Measurements from ENCODE around the gene TCF4.

DNA sequence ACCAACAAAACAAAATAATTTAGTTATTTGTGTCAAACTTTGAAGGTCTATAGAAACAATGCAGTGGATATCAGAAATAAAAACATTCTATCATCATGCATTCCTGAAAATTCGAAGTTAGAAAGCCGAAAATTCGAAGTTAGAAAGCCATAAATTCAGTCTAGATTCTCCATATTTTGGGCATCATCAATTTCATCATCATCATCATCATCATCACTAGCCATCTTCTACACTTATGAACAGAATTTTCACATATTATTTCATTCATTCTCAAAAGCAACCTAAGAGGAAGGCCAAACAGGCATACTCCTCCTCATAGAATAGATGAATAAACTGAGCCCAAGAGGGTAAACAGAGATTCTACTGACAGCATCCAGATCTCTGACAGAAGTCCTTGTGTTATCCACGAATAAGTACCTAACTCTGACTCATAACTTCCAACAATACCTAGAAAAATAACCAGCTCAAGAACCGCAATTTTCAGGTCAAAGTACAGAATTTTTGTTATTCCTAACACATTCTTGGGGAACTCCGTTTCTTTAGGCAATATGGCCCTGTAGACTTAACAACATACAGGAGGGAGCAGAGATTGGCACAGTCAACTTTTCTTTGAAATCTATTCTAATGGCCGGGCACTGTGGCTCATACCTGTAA, 84.7 kb downstream of the TCF4 start:
- TF ChIP-seq, protein P1, sequence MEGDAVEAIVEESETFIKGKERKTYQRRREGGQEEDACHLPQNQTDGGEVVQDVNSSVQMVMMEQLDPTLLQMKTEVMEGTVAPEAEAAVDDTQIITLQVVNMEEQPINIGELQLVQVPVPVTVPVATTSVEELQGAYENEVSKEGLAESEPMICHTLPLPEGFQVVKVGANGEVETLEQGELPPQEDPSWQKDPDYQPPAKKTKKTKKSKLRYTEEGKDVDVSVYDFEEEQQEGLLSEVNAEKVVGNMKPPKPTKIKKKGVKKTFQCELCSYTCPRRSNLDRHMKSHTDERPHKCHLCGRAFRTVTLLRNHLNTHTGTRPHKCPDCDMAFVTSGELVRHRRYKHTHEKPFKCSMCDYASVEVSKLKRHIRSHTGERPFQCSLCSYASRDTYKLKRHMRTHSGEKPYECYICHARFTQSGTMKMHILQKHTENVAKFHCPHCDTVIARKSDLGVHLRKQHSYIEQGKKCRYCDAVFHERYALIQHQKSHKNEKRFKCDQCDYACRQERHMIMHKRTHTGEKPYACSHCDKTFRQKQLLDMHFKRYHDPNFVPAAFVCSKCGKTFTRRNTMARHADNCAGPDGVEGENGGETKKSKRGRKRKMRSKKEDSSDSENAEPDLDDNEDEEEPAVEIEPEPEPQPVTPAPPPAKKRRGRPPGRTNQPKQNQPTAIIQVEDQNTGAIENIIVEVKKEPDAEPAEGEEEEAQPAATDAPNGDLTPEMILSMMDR (IDR thresholded peaks at IDR 0.05): no peak
- no peak for TF ChIP-seq EZH2 (IDR thresholded peaks at IDR 0.05; ENCODE audit: borderline replicate concordance, insufficient read depth, low read depth, low read length, poor library complexity, severe bottlenecking)

Data from B cell (primary cell).